ENCODE data around the gene BABAM1. TPM values are rescaled to one million over a fixed set of nuclear protein-coding genes. Genes with fewer than 3 reads are reported as not detected.

The BABAM1 gene
- total and polyA plus RNA-seq, 2 experiments from 2014 or later: 82.7 to 90.3 TPM

- in situ Hi-C loops (cut with MboI): no loop called here
- DNase-seq: no peak
- H3K27ac ChIP-seq: no peak overlapping the region
- H3F3A ChIP-seq (ENCODE audit: insufficient read depth): no peaks in the 10 kb centered on the region
- H3K4me3 ChIP-seq: no peak overlapping the region
- H3K36me3 ChIP-seq (ENCODE audit: low read depth): no peaks in the 10 kb centered on the region
- TF ChIP-seq EZH2phosphoT487 (IDR thresholded peaks at IDR 0.05; ENCODE audit: insufficient read depth, low read depth): no peak
- TF ChIP-seq EZH2 (IDR thresholded peaks at IDR 0.05; ENCODE audit: insufficient read depth, poor library complexity, severe bottlenecking): no peak
- no peak overlapping the region for H2AFZ ChIP-seq
- H3K27me3 ChIP-seq (replicated peaks; ENCODE audit: insufficient read depth): no peaks in the 10 kb centered on the region
- H3K9me2 ChIP-seq (ENCODE audit: insufficient read depth): no peaks in the 10 kb centered on the region
- no peaks in the 10 kb centered on the region for H3K79me2 ChIP-seq (ENCODE audit: insufficient read depth)
- no peak overlapping the region for H3K9ac ChIP-seq
- H3K9me3 ChIP-seq (ENCODE audit: low read depth): no peaks in the 10 kb centered on the region
- H4K20me1 ChIP-seq (ENCODE audit: insufficient read depth): no peaks in the 10 kb centered on the region
- H3K4me2 ChIP-seq (ENCODE audit: unreplicated experiment): no peak overlapping the region
- no peaks in the 10 kb centered on the region for H3K4me1 ChIP-seq (ENCODE audit: insufficient read depth)
- WGBS, 2 experiments (ENCODE audit: low coverage in 1 of 2, low lambda C conversion rate in 2 of 2, missing lambda C conversion rate in 2 of 2): 55 to 61% methylated on average over 3 of the region's 3 CpGs
Measured at GRCh38 chr19:17256130-17256529, 11.1 kb upstream of the BABAM1 start.

- H2AFZ ChIP-seq: no peak overlapping the region
- H3F3A ChIP-seq (ENCODE audit: insufficient read depth): no peaks in the 10 kb centered on the region
- WGBS, 2 experiments (ENCODE audit: low coverage in 1 of 2, low lambda C conversion rate in 2 of 2, missing lambda C conversion rate in 2 of 2): 62 to 70% methylated on average over 9 of the region's 9 CpGs
- H3K4me2 ChIP-seq (ENCODE audit: unreplicated experiment): no peak overlapping the region
- H3K9ac ChIP-seq: no peak overlapping the region
- peak; percentile 45 for DNase-seq
- no peaks in the 10 kb centered on the region for H3K9me3 ChIP-seq (ENCODE audit: low read depth)
- H4K20me1 ChIP-seq (ENCODE audit: insufficient read depth): no peaks in the 10 kb centered on the region
- H3K27ac ChIP-seq: no peak overlapping the region
- in situ Hi-C loops (cut with MboI): no loop called here
- no peaks in the 10 kb centered on the region for H3K27me3 ChIP-seq (replicated peaks; ENCODE audit: insufficient read depth)
- no peak for TF ChIP-seq EZH2phosphoT487 (IDR thresholded peaks at IDR 0.05; ENCODE audit: insufficient read depth, low read depth)
- TF ChIP-seq EZH2 (IDR thresholded peaks at IDR 0.05; ENCODE audit: insufficient read depth, poor library complexity, severe bottlenecking): no peak
- no peaks in the 10 kb centered on the region for H3K4me1 ChIP-seq (ENCODE audit: insufficient read depth)
- H3K36me3 ChIP-seq (ENCODE audit: low read depth): no peaks in the 10 kb centered on the region
- no peak overlapping the region for H3K4me3 ChIP-seq
- no peaks in the 10 kb centered on the region for H3K79me2 ChIP-seq (ENCODE audit: insufficient read depth)
- no peaks in the 10 kb centered on the region for H3K9me2 ChIP-seq (ENCODE audit: insufficient read depth)
Measured at GRCh38 chr19:17259118-17259780, 8.0 kb upstream of the BABAM1 start.

DNA sequence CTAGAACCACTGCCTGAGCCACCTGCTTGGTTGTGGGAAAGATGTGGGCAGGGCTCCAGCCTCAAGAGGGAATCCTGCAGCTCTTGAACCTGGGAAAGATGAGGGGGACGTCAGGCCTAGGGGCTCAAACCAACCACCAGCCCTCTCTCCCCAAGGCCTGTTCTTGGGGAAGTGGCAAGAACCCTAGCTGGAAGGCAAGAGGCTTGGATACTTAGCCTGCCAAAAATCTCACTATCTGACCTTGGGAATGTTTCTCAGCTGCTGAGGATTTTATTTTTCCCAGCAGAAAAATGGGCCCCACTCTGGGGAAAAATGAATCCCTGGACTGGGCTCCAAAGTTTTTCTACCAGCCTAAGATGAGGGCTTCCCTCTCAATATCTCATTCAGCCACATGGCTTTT lies 7.3 kb upstream of the BABAM1 start:
- no peak overlapping the region for H2AFZ ChIP-seq
- DNase-seq: no peak
- no peaks in the 10 kb centered on the region for H3F3A ChIP-seq (ENCODE audit: insufficient read depth)
- no peaks in the 10 kb centered on the region for H3K27me3 ChIP-seq (replicated peaks; ENCODE audit: insufficient read depth)
- H3K4me2 ChIP-seq (ENCODE audit: unreplicated experiment): no peak overlapping the region
- H3K79me2 ChIP-seq (ENCODE audit: insufficient read depth): no peaks in the 10 kb centered on the region
- H3K27ac ChIP-seq: no peak overlapping the region
- H3K36me3 ChIP-seq (ENCODE audit: low read depth): no peaks in the 10 kb centered on the region
- no peaks in the 10 kb centered on the region for H3K9me2 ChIP-seq (ENCODE audit: insufficient read depth)
- TF ChIP-seq EZH2phosphoT487 (IDR thresholded peaks at IDR 0.05; ENCODE audit: insufficient read depth, low read depth): no peak
- TF ChIP-seq EZH2 (IDR thresholded peaks at IDR 0.05; ENCODE audit: insufficient read depth, poor library complexity, severe bottlenecking): no peak
- 7 to 31% methylated on average over 1 of the region's 1 CpG for WGBS, 2 experiments (ENCODE audit: low coverage in 1 of 2, low lambda C conversion rate in 2 of 2, missing lambda C conversion rate in 2 of 2)
- H3K9ac ChIP-seq: no peak overlapping the region
- H3K9me3 ChIP-seq (ENCODE audit: low read depth): no peaks in the 10 kb centered on the region
- in situ Hi-C loops (cut with MboI): no loop called here
- no peaks in the 10 kb centered on the region for H4K20me1 ChIP-seq (ENCODE audit: insufficient read depth)
- H3K4me1 ChIP-seq (ENCODE audit: insufficient read depth): no peaks in the 10 kb centered on the region
- no peak overlapping the region for H3K4me3 ChIP-seq

DNA sequence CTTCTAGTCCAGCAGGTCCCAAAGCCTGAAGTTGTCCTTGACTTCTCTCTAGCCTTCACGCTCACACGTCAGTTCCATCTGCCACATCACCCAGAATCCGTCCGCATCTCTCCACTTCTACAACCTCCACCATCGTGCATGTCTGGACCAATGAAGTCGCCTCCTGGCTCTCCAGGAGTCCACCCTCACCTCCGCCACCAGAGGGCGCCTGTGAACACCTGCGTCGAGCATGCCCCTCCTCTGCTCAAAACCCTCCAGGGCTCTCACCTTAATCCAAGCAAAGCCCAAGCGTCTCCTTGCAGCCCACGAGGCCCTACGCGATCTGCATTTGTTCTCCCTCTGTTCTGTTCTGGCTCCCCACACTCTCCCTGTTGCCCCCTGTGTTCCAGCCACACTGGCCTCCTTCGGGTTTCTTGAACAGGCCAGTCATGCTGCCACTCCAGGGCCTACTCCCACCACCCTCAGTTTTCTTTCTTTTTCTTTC lies 6.4 kb upstream of the BABAM1 start:
- WGBS, 2 experiments (ENCODE audit: low coverage in 1 of 2, low lambda C conversion rate in 2 of 2, missing lambda C conversion rate in 2 of 2): 12% methylated on average over 15 of the region's 15 CpGs
- DNase-seq: peak; percentile 77
- H3K4me3 ChIP-seq: no peak overlapping the region

More for the DNA sequence above, 6.4 kb upstream of the BABAM1 start:
- no peaks in the 10 kb centered on the region for H4K20me1 ChIP-seq (ENCODE audit: insufficient read depth)
- no peaks in the 10 kb centered on the region for H3F3A ChIP-seq (ENCODE audit: insufficient read depth)
- no peak overlapping the region for H3K27ac ChIP-seq
- no peaks in the 10 kb centered on the region for H3K36me3 ChIP-seq (ENCODE audit: low read depth)
- no peaks in the 10 kb centered on the region for H3K27me3 ChIP-seq (replicated peaks; ENCODE audit: insufficient read depth)
- in situ Hi-C loops (cut with MboI): no loop called here
- H3K4me1 ChIP-seq (ENCODE audit: insufficient read depth): no peaks in the 10 kb centered on the region
- H3K9me2 ChIP-seq (ENCODE audit: insufficient read depth): no peaks in the 10 kb centered on the region
- no peak overlapping the region for H2AFZ ChIP-seq
- no peak overlapping the region for H3K4me2 ChIP-seq (ENCODE audit: unreplicated experiment)
- no peaks in the 10 kb centered on the region for H3K9me3 ChIP-seq (ENCODE audit: low read depth)
- no peak overlapping the region for H3K9ac ChIP-seq
- no peak for TF ChIP-seq EZH2 (IDR thresholded peaks at IDR 0.05; ENCODE audit: insufficient read depth, poor library complexity, severe bottlenecking)
- no peak for TF ChIP-seq EZH2phosphoT487 (IDR thresholded peaks at IDR 0.05; ENCODE audit: insufficient read depth, low read depth)
- H3K79me2 ChIP-seq (ENCODE audit: insufficient read depth): no peaks in the 10 kb centered on the region
